Measurements from ENCODE around the gene CD47. TPM values are rescaled to one million over a fixed set of nuclear protein-coding genes. Genes with fewer than 3 reads are reported as not detected.

CD47 gene
- total and polyA plus RNA-seq, 10 of the 15 experiments (the other 5 are each of a cell fraction or from before 2014, with no cell fraction given) = 22.9 to 175 (median 81.1) TPM

DNA sequence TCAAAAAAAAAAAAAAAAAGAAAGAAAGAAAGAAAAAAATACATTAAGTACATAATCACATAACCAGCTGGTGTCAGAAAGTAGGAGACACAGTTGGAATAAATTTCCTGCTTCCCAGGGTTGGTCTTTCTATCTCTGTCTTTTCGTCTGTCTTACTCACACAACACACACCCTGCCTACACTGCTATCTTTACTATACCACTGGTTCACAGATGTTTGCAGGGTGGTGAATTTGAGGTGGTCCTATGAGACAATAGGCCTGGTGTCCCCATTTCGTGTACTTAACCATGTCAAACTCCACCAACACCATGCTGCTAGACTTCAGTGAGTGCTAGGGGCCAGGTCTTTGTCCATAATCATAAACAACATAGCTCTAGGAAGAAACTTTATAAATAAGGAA, 17.6 kb upstream of the CD47 start:
- DNase-seq (ENCODE audit: low read depth, low spot score) = no peak
- RAD21 ChIA-PET (ENCODE audit: unreplicated experiment) = no interaction called here
- BruUV-seq (replicated peaks) = no TSS peak
- H3K36me3 ChIP-seq (ENCODE audit: control insufficient read depth in 2 of 2, insufficient read depth in 2 of 2, low read length in 1 of 2) = no peaks in the 10 kb centered on the region
- no peaks in the 10 kb centered on the region for H3K9me3 ChIP-seq (replicated peaks; ENCODE audit: control insufficient read depth, insufficient read depth, low read length)
- SMC1A ChIA-PET (ENCODE audit: uncharacterized antibody, unreplicated experiment) = interaction anchor here (1.3 to 1.4 kb wide), 2 partner anchors 14 to 21 kb away, joined by 3 to 4 read pairs; no protein-coding TSS in a partner anchor
- H3K79me2 ChIP-seq (ENCODE audit: control insufficient read depth, insufficient read depth, low read length) = no peaks in the 10 kb centered on the region
- no peak overlapping the region for H3K9ac ChIP-seq (ENCODE audit: control insufficient read depth, insufficient read depth, low read length)
- FAIRE-seq = no peak
- no peak for TF ChIP-seq CBX5 (IDR thresholded peaks at IDR 0.05; ENCODE audit: low read depth)
- H4K20me1 ChIP-seq (ENCODE audit: control insufficient read depth, insufficient read depth) = no peaks in the 10 kb centered on the region
- no peaks in the 10 kb centered on the region for H3K4me1 ChIP-seq (ENCODE audit: control insufficient read depth, insufficient read depth, low read length)
- POLR2A ChIA-PET = interaction anchor here (1.0 kb wide), 1 partner anchor 19 kb away, joined by 4 read pairs; no protein-coding TSS in a partner anchor
- H2AFZ ChIP-seq (ENCODE audit: control insufficient read depth, low read depth, low read length) = no peak overlapping the region
- H3K4me3 ChIP-seq = no peak overlapping the region
- CTCF ChIA-PET = interaction anchor here (1.0 kb wide), 1 partner anchor 9 kb away, joined by 3 read pairs; no protein-coding TSS in a partner anchor
- H3K27ac ChIP-seq (ENCODE audit: control insufficient read depth, insufficient read depth) = no peak overlapping the region
- in situ Hi-C loops (cut with MboI) = no loop called here
- H3K27me3 ChIP-seq (replicated peaks in 1 of 2; ENCODE audit: control insufficient read depth in 2 of 2, insufficient read depth in 2 of 2, low read length in 1 of 2) = no peaks in the 10 kb centered on the region
- no peak overlapping the region for H3K4me2 ChIP-seq (ENCODE audit: control insufficient read depth, insufficient read depth)
- intact Hi-C loops (cut with micrococcal nuclease; ENCODE audit: unreplicated experiment) = no loop called here
- WGBS (ENCODE audit: insufficient coverage, insufficient replicate concordance, low lambda C conversion rate, missing lambda C conversion rate) = 50% methylated on average over 2 of the region's 2 CpGs
- ATAC-seq = no peak

DNA sequence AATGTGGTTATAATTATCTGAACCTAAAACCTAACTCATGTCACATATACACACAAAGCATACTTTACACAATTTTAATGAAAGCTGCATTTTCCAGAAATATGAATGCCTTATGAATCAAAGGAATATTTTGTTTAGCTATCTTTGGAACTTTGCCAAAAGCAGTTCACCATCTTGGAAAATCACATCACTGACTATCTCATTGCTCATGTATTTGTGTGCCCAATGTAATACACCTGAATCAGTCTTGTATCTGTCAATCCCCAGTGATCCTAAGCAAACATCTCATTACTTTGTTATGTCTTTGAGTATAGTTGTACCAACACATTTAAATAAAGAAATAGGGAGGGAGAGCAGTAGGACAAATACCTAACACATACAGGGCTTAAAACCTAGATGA, 15.6 kb upstream of the CD47 start:
- H3K9me3 ChIP-seq (replicated peaks; ENCODE audit: control insufficient read depth, insufficient read depth, low read length) = no peaks in the 10 kb centered on the region
- peaks cover 16% of the 10 kb centered on the region for H3K4me1 ChIP-seq (ENCODE audit: control insufficient read depth, insufficient read depth, low read length)
- H4K20me1 ChIP-seq (ENCODE audit: control insufficient read depth, insufficient read depth) = no peaks in the 10 kb centered on the region
- no peak for TF ChIP-seq LARP7 (IDR thresholded peaks at IDR 0.05)
- TF ChIP-seq, protein P1, sequence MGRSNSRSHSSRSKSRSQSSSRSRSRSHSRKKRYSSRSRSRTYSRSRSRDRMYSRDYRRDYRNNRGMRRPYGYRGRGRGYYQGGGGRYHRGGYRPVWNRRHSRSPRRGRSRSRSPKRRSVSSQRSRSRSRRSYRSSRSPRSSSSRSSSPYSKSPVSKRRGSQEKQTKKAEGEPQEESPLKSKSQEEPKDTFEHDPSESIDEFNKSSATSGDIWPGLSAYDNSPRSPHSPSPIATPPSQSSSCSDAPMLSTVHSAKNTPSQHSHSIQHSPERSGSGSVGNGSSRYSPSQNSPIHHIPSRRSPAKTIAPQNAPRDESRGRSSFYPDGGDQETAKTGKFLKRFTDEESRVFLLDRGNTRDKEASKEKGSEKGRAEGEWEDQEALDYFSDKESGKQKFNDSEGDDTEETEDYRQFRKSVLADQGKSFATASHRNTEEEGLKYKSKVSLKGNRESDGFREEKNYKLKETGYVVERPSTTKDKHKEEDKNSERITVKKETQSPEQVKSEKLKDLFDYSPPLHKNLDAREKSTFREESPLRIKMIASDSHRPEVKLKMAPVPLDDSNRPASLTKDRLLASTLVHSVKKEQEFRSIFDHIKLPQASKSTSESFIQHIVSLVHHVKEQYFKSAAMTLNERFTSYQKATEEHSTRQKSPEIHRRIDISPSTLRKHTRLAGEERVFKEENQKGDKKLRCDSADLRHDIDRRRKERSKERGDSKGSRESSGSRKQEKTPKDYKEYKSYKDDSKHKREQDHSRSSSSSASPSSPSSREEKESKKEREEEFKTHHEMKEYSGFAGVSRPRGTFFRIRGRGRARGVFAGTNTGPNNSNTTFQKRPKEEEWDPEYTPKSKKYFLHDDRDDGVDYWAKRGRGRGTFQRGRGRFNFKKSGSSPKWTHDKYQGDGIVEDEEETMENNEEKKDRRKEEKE (IDR thresholded peaks at IDR 0.05) = no peak
- TF ChIP-seq, protein P2, sequence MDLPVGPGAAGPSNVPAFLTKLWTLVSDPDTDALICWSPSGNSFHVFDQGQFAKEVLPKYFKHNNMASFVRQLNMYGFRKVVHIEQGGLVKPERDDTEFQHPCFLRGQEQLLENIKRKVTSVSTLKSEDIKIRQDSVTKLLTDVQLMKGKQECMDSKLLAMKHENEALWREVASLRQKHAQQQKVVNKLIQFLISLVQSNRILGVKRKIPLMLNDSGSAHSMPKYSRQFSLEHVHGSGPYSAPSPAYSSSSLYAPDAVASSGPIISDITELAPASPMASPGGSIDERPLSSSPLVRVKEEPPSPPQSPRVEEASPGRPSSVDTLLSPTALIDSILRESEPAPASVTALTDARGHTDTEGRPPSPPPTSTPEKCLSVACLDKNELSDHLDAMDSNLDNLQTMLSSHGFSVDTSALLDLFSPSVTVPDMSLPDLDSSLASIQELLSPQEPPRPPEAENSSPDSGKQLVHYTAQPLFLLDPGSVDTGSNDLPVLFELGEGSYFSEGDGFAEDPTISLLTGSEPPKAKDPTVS (IDR thresholded peaks at IDR 0.05; ENCODE audit: low read depth, low read length) = no peak
- no peak for TF ChIP-seq MTA3 (IDR thresholded peaks at IDR 0.05; ENCODE audit: borderline replicate concordance, low read length)
- TF ChIP-seq HDAC6 (IDR thresholded peaks at IDR 0.05; ENCODE audit: unreplicated experiment) = no peak
- TF ChIP-seq SRF (IDR thresholded peaks at IDR 0.05; ENCODE audit: low read depth in 2 of 2, low read length in 2 of 2) = no peak
- TF ChIP-seq ZNF24 (IDR thresholded peaks at IDR 0.05) = no peak
- no peak overlapping the region for H3K4me3 ChIP-seq
- no TSS peak for BruUV-seq (replicated peaks)
- no peaks in the 10 kb centered on the region for H3K27me3 ChIP-seq (replicated peaks in 1 of 2; ENCODE audit: control insufficient read depth in 2 of 2, insufficient read depth in 2 of 2, low read length in 1 of 2)
- in situ Hi-C loops (cut with MboI) = no loop called here
- no peaks in the 10 kb centered on the region for H3K36me3 ChIP-seq (ENCODE audit: control insufficient read depth in 2 of 2, insufficient read depth in 2 of 2, low read length in 1 of 2)
- ChIA-PET POLR2A (interaction anchor here (1.6 kb wide), 1 partner anchor 9 kb away, joined by 4 read pairs; no protein-coding TSS in a partner anchor), SMC1A (ENCODE audit: uncharacterized antibody, unreplicated experiment) (interaction anchor here (0.9 to 1.1 kb wide), 2 partner anchors 15 to 17 kb away, joined by 4 to 7 read pairs; no protein-coding TSS in a partner anchor), RAD21 (ENCODE audit: unreplicated experiment) (no interaction called here), CTCF (interaction anchor here (3.4 kb wide), 1 partner anchor 12 kb away, joined by 8 read pairs; no protein-coding TSS in a partner anchor)
- intact Hi-C loops (cut with micrococcal nuclease; ENCODE audit: unreplicated experiment) = no loop called here
- FAIRE-seq (no peak), ATAC-seq (no peak), DNase-seq (ENCODE audit: low read depth, low spot score) (no peak)
- no peak overlapping the region for H3K9ac ChIP-seq (ENCODE audit: control insufficient read depth, insufficient read depth, low read length)
- H3K79me2 ChIP-seq (ENCODE audit: control insufficient read depth, insufficient read depth, low read length) = no peaks in the 10 kb centered on the region; the same call in 1 of the 2 replicates
- no peak overlapping the region for H3K27ac ChIP-seq (ENCODE audit: control insufficient read depth, insufficient read depth)
- H2AFZ ChIP-seq (ENCODE audit: control insufficient read depth, low read depth, low read length) = no peak overlapping the region
- H3K4me2 ChIP-seq (ENCODE audit: control insufficient read depth, insufficient read depth) = no peak overlapping the region
